Measurements from ENCODE around the gene CRISP1.

- TF ChIP-seq CTCF (conservative IDR thresholded peaks at IDR 0.05) = no peak
- TF ChIP-seq ZFX (IDR thresholded peaks at IDR 0.05) = no peak
Measured at GRCh38 chr6:49906526-49906925, 40.2 kb upstream of the CRISP1 start.
